ENCODE results near the gene GGA1.
A peak's percentile ranks its signal among the peaks of the same experiment; 100 is the strongest.

GGA1 gene

DNA sequence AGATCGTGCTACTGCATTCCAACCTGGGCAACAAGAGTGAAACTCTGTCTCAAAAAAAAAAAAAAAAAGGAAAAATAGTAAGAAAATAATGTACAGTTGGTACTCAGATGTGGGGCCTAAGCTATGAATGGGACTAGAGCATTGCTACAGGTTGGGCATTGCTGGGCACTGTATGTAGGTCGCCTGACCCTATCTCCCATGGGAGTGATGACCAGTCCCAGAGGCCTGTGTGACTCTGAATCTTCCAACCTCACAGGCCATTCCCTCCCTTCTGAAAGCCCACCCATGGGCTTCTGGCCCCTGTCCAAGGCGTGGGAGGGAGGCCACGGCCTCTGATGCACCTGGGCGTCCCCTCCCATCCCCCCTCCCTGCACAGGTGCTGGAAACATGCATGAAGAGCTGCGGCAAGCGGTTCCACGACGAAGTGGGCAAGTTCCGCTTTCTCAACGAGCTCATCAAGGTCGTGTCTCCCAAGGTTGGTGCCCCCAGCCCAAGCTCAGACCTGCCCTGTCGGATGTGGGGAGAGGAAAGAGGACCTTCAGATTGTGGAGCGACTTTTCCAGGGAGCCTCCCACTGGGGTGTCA, 9.5 kb downstream of the GGA1 start:
- FAIRE-seq = no peak
- DNase-seq (ENCODE audit: insufficient read length) = no peak
- no peak for TF ChIP-seq POLR2AphosphoS5 (IDR thresholded peaks at IDR 0.05; ENCODE audit: low read depth, low read length)
- TF ChIP-seq POLR2A (IDR thresholded peaks at IDR 0.05; ENCODE audit: low read depth, low read length) = no peak
- TF ChIP-seq TAF1 (IDR thresholded peaks at IDR 0.05; ENCODE audit: borderline replicate concordance, low read depth, low read length) = no peak

DNA sequence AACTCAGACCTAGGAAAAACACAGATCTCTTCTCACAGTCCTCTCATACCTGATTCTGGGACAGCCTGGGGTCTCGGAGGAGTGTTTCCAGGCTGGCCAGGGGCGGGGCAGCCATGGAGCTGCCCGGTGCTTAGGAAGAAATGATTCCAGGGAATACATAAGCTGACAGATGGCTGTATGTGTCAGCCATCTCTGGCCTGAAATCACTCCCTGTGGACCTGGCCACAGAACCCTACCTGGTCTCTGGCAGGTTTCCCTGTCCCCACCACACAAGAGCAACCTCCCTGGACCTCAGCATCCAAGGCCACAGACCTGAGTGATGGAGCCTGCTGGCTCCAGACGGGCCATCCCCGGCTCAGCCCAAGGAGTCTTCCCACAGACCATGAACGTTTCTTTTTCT, 10.0 kb downstream of the GGA1 start:
- FAIRE-seq = no peak
- no peak for DNase-seq (ENCODE audit: insufficient read length)
- TF ChIP-seq POLR2A (IDR thresholded peaks at IDR 0.05; ENCODE audit: low read depth, low read length) (no peak), POLR2AphosphoS5 (IDR thresholded peaks at IDR 0.05; ENCODE audit: low read depth, low read length) (no peak), TAF1 (IDR thresholded peaks at IDR 0.05; ENCODE audit: borderline replicate concordance, low read depth, low read length) (no peak)

DNA sequence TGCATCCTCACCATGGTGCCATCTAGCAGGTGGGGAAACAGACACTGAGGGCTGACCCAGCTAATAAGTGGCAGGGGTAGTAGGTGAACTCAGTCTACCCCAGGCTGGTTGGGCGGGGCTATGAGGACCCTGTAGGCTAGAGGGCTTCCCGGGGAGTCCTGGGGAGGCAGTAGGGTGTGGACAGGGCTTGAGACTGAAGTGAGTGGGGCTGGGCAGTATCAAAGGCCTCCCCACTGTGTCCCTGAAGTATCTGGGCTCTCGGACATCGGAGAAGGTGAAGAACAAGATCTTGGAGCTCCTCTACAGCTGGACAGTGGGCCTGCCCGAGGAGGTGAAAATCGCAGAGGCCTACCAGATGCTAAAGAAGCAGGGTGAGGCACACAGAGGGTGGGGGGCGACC, 11.4 kb downstream of the GGA1 start:
- TF ChIP-seq POLR2AphosphoS5 (IDR thresholded peaks at IDR 0.05; ENCODE audit: low read depth, low read length) = no peak
- TF ChIP-seq POLR2A (IDR thresholded peaks at IDR 0.05; ENCODE audit: low read depth, low read length) = no peak
- no peak for TF ChIP-seq TAF1 (IDR thresholded peaks at IDR 0.05; ENCODE audit: borderline replicate concordance, low read depth, low read length)
- no peak for DNase-seq (ENCODE audit: insufficient read length)
- no peak for FAIRE-seq

DNA sequence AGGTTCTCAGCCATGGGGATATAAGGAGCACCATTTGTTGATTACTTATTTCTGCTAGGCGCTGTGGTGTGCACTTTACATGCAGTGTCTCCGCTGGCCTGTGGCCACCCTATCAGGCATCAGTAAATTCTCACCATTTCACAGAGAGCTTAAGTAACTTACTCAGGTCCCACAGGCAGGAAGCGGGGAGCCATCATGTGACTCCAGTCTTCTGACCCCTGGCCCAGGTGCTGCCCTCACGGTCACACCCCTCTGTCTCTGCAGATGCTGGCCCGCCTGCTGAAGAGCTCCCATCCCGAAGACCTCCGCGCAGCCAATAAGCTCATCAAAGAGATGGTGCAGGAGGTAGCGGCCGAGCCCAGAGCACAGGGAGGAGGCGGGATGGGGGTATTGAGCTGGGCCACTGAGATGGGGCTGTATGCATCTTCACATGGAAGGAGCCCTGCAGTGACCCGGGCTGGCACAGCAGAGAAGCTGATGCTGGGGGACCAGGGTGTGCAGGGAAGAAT, 12.8 kb downstream of the GGA1 start:
- no peak for FAIRE-seq
- no peak for DNase-seq (ENCODE audit: insufficient read length)
- TF ChIP-seq POLR2AphosphoS5 (IDR thresholded peaks at IDR 0.05; ENCODE audit: low read depth, low read length) (no peak), TAF1 (IDR thresholded peaks at IDR 0.05; ENCODE audit: borderline replicate concordance, low read depth, low read length) (no peak), POLR2A (IDR thresholded peaks at IDR 0.05; ENCODE audit: low read depth, low read length) (no peak)

DNA sequence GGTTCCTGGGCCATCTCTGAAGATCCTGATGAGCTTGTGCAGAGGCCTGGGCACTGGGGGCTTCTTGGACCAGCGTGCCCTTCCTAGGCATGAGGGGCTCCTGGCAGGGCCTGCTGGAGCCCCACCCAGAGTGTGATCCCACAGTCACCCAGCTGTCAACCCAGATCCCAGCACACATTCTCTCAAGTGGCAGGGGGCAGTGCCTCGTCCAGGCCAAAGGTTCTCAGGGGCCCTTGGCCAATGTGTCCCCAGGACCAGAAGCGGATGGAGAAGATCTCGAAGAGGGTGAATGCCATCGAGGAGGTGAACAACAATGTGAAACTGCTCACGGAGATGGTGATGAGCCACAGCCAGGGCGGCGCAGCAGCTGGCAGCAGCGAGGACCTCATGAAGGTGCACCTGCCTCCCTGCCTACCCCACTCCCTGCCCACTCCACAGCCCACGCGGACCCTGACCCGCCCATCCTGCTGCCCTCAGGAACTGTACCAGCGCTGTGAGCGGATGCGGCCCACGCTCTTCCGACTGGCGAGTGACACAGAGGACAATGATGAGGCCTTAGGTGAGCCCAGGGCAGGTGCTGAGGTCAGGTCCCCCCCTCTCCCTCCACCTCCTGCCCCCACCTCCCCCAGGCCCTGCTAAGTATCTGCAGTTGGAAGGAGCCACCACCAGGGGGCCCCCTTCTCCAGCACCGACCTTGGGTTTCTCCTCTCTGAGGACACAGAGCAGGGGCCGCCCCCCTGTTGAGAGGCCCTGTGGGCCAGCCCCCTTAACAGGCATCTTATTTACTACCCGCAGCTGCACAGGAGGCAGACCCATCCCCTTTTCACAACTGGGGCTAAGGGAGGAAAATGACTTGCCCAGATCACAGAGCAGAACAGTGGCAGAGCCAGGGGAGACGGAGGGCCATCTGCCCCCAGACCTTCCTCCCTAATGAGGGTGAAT, 14.7 kb downstream of the GGA1 start:
- TF ChIP-seq TAF1 (IDR thresholded peaks at IDR 0.05; ENCODE audit: borderline replicate concordance, low read depth, low read length) (no peak), POLR2AphosphoS5 (IDR thresholded peaks at IDR 0.05; ENCODE audit: low read depth, low read length) (peak; percentile 34; the same call in 1 of the 2 replicates)
- DNase-seq (ENCODE audit: insufficient read length) = peak; percentile 88
- FAIRE-seq = no peak

DNA sequence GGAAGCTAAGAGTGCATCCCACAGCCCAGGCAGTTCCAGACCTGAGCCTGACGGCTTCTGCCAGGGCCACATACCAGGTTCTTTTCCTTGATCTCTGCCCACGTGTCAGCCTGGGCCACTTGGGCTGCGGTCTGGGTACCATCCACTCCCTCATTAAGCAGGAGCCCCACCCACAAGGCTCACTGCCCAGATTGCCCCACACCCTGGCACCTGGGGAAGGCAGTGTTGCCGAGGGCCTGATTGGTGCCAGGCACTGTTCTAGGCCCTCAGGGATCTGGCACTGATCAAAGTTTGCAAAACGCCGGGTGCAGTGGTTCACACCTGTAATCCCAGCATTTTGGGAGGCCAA, 15.4 kb downstream of the GGA1 start:
- FAIRE-seq (no peak), DNase-seq (ENCODE audit: insufficient read length) (no peak)
- TF ChIP-seq POLR2A (IDR thresholded peaks at IDR 0.05; ENCODE audit: low read depth, low read length) (no peak), TAF1 (IDR thresholded peaks at IDR 0.05; ENCODE audit: borderline replicate concordance, low read depth, low read length) (no peak), POLR2AphosphoS5 (IDR thresholded peaks at IDR 0.05; ENCODE audit: low read depth, low read length) (no peak)

DNA sequence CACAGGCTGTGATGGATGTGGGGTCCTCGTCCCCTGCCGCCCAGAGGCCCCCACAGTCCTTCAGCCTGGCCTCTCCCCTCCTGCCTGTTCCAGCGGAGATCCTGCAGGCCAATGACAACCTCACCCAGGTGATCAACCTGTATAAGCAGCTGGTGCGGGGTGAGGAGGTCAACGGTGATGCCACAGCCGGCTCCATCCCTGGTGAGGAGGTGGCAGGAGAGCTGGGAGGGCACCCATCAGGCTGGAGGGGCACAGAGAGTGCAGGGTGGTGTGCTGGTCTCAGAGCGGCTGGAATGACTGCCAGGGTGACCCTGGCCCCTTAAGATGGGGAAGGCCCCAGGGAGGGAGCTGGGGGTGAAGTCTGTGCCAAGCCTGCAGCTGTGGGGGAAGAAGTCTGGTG, 16.2 kb downstream of the GGA1 start:
- FAIRE-seq = no peak
- DNase-seq (ENCODE audit: insufficient read length) = no peak
- TF ChIP-seq TAF1 (IDR thresholded peaks at IDR 0.05; ENCODE audit: borderline replicate concordance, low read depth, low read length) = no peak

DNA sequence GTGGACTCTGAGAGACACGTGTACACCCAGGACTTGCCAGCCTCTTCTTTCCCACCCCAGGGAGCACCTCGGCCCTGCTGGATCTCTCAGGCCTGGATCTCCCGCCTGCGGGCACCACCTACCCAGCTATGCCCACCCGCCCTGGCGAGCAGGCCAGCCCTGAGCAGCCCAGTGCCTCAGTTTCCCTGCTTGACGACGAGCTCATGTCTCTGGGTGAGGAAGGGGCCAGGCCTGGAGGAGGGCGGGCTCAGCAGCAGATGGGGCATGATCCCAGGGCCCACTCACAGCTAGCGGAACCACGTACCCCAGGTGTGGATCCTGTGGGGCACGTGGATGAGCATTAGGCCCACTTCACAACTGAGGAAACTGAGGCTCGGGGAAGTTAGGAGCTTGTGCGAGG, 17.1 kb downstream of the GGA1 start:
- DNase-seq (ENCODE audit: insufficient read length) (no peak), FAIRE-seq (no peak)
- TF ChIP-seq POLR2A (IDR thresholded peaks at IDR 0.05; ENCODE audit: low read depth, low read length) (no peak), POLR2AphosphoS5 (IDR thresholded peaks at IDR 0.05; ENCODE audit: low read depth, low read length) (no peak), TAF1 (IDR thresholded peaks at IDR 0.05; ENCODE audit: borderline replicate concordance, low read depth, low read length) (no peak)

DNA sequence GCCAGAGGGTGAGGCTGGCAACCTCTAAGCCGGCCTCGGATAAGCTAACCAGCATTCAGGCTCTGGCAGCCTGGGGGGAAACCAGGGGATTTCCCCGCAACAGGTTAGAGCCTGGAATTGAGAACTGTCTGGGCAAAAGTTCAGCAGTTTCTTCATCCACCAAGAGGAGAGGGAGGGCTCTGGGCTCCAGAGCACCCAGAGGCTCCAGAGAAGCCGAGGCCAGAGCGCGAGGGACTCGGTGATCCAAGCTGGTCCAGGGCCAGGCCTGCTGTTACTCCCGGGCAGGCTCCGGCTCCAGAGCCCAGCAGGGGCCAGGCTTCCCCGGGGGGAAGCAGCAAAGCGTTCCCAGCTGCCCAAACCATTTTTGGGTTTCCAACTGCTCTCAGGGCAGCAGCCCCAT, 17.5 kb downstream of the GGA1 start:
- TF ChIP-seq TAF1 (IDR thresholded peaks at IDR 0.05; ENCODE audit: borderline replicate concordance, low read depth, low read length) (no peak), POLR2A (IDR thresholded peaks at IDR 0.05; ENCODE audit: low read depth, low read length) (no peak), POLR2AphosphoS5 (IDR thresholded peaks at IDR 0.05; ENCODE audit: low read depth, low read length) (no peak)
- FAIRE-seq = peak; percentile 69
- DNase-seq (ENCODE audit: insufficient read length) = no peak

DNA sequence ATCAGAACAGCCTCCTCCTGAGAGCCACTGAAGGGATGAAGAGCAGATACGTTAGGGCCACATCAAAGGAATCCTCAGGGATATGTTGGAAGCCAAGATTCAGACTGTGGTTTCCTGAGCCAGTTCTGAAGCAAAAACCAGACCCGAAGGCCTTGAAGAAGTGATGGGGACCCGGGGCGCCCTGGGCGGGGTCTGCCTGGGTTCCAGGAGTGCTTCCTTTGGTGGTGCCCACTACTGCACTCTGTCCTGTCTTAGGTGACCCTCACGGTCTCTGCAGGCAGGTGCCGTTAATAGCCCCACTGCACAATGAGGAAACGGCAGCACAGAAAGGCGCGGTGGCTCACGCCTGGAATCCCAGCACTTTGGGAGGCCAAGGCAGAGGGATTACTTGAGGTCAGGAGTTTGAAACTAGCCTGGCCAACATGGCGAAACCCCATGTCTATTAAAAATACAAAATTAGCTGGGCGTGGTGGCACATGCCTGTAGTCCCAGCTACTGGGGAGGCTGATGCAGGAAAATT, 18.0 kb downstream of the GGA1 start:
- TF ChIP-seq POLR2AphosphoS5 (IDR thresholded peaks at IDR 0.05; ENCODE audit: low read depth, low read length) = no peak
- TF ChIP-seq POLR2A (IDR thresholded peaks at IDR 0.05; ENCODE audit: low read depth, low read length) = no peak
- TF ChIP-seq TAF1 (IDR thresholded peaks at IDR 0.05; ENCODE audit: borderline replicate concordance, low read depth, low read length) = no peak
- no peak for FAIRE-seq
- no peak for DNase-seq (ENCODE audit: insufficient read length)

DNA sequence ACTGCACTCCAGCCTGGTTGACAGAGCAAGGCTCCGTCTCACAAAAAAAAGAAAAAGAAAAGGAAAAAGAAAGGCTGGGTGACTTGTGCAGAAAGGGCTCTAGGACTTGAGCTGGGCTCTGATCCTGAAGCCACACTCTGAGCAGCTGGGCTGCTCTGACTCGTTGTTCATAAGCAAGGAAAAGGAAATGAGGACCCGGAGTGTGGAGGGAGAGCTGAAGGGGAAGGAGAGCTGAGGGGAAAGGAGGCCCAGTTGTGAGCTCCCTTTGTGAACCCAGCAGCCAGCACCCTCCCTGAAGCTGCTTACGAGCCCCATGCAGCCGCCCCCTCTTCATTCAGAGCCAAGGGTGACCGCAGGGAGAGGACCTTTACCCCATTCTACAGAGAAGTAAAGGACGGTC, 18.5 kb downstream of the GGA1 start:
- FAIRE-seq (no peak), DNase-seq (ENCODE audit: insufficient read length) (no peak)
- TF ChIP-seq TAF1 (IDR thresholded peaks at IDR 0.05; ENCODE audit: borderline replicate concordance, low read depth, low read length) = no peak

DNA sequence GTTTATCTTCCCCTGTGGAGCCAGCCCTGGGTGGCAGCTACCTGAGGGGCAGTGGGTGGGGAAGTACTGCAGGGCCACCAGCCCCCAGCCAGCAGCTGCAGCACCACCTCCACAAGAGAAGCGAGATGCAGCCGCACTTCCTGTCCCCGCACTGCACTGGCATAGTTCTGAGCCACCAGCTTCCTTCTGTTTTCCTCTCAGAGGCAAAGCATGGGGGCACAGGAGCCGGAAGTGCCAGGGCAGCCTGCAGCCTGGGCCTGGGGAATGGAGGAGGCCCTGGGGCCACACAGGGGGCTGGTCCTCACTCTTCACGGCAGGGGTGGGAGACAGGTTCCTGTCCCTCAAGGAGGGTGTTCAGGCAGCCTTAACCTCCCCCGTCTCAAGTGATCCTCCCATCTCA, 18.9 kb downstream of the GGA1 start:
- no peak for DNase-seq (ENCODE audit: insufficient read length)
- 0 out of 2 replicates have a peak, but pooled peaks have one; percentile 26 for TF ChIP-seq POLR2AphosphoS5 (IDR thresholded peaks at IDR 0.05; ENCODE audit: low read depth, low read length)
- no peak for TF ChIP-seq POLR2A (IDR thresholded peaks at IDR 0.05; ENCODE audit: low read depth, low read length)
- no peak for FAIRE-seq
